Panc1 (cell line): ENCODE results near the gene MAPK8IP2.

Experiments used
- CTCF ChIP-seq: fragments of 450-650 bp; IDR thresholded peaks from 2 replicates; pipeline ENCODE4 v1.5.1; 2017; ENCODE audit warnings: mild to moderate bottlenecking
- POLR2AphosphoS5 ChIP-seq: IDR thresholded peaks from 2 replicates; pipeline ENCODE4 v1.6.1; 2012; ENCODE audit warnings: mild to moderate bottlenecking, low read depth, low read length, moderate library complexity
- REST ChIP-seq, 2 experiments: IDR thresholded peaks; 2 replicates each; pipeline ENCODE4 v1.6.1; 2011 to 2012; ENCODE audit warnings: low read depth in 2 of 2, control low read depth in 1 of 2, low read length in 1 of 2, mild to moderate bottlenecking in 1 of 2, moderate library complexity in 1 of 2; ENCODE audit not compliant: insufficient read depth in 1 of 2
- SIN3A ChIP-seq: IDR thresholded peaks from 2 replicates; pipeline ENCODE4 v1.6.1; 2012; ENCODE audit warnings: low read depth, mild to moderate bottlenecking, low read length, moderate library complexity, borderline replicate concordance; ENCODE audit not compliant: insufficient read depth

GRCh38 chr22:50576070-50576469 lies 24.5 kb upstream of the MAPK8IP2 start:
- TF ChIP-seq CTCF (no peak; the same call in 1 of the 2 replicates), POLR2AphosphoS5 (no peak), REST (IDR thresholded peaks at IDR 0.05; ENCODE audit: insufficient read depth in 1 of 2, low read depth in 2 of 2, low read length in 1 of 2) (0 out of 4 replicates have a peak, but pooled peaks of 1 of the 2 experiments have one; percentile 21), SIN3A (no peak)
